H9 (cell line): Measurements from ENCODE around the gene KCNIP4. TPM values are rescaled to one million over a fixed set of nuclear protein-coding genes. Genes with fewer than 3 reads are reported as not detected.

Experiments
- DNase-seq: peaks from one replicate; pipeline ENCODE4 v3.0.0-alpha.2; 2017
- H2AFZ ChIP-seq: one replicate; pipeline ENCODE4 v1.6.1; 2013; ENCODE audit warnings: mild to moderate bottlenecking, low read length, control low read depth, moderate library complexity
- H2AK5ac ChIP-seq: 2 replicates; pipeline ENCODE4 v1.6.1; 2013; ENCODE audit warnings: low read length, control low read depth, mixed read lengths; ENCODE audit not compliant: insufficient read length
- H2BK120ac ChIP-seq: one replicate; pipeline ENCODE4 v1.6.1; 2013; ENCODE audit warnings: low read depth, mild to moderate bottlenecking, low read length, control low read depth, inconsistent platforms; ENCODE audit not compliant: poor library complexity, severe bottlenecking
- H2BK12ac ChIP-seq: 2 replicates; pipeline ENCODE4 v1.6.1; 2013; ENCODE audit warnings: low read length, control low read depth, mixed read lengths, low read depth; ENCODE audit not compliant: insufficient read length
- H2BK15ac ChIP-seq: 2 replicates; pipeline ENCODE4 v1.6.1; 2013; ENCODE audit warnings: low read depth, low read length, control low read depth
- H2BK20ac ChIP-seq: one replicate; pipeline ENCODE4 v1.6.1; 2013; ENCODE audit warnings: low read depth, mild to moderate bottlenecking, low read length, control low read depth, inconsistent platforms; ENCODE audit not compliant: poor library complexity, severe bottlenecking
- H2BK5ac ChIP-seq: 2 replicates; pipeline ENCODE4 v1.6.1; 2013; ENCODE audit warnings: low read length, control low read depth, mixed read lengths; ENCODE audit not compliant: insufficient read length
- H3K14ac ChIP-seq: 2 replicates; pipeline ENCODE4 v1.6.1; 2013; ENCODE audit warnings: low read length, control low read depth; ENCODE audit not compliant: insufficient read depth
- H3K18ac ChIP-seq: 2 replicates; pipeline ENCODE4 v1.6.1; 2013; ENCODE audit warnings: low read depth, mild to moderate bottlenecking, mixed read lengths, low read length, control low read depth; ENCODE audit not compliant: insufficient read length
- H3K23ac ChIP-seq: 2 replicates; pipeline ENCODE4 v1.6.1; 2013; ENCODE audit warnings: low read length, control low read depth, mixed read lengths, low read depth; ENCODE audit not compliant: insufficient read length
- H3K23me2 ChIP-seq: 2 replicates; pipeline ENCODE4 v1.6.1; 2013; ENCODE audit warnings: low read depth, mild to moderate bottlenecking, mixed read lengths, low read length, control low read depth; ENCODE audit not compliant: insufficient read length, poor library complexity, severe bottlenecking
- H3K27ac ChIP-seq: 2 replicates; pipeline ENCODE4 v1.5.1; 2013; ENCODE audit warnings: low read length, control low read depth, mixed read lengths, low read depth; ENCODE audit not compliant: insufficient read length
- H3K27me3 ChIP-seq: 2 replicates; pipeline ENCODE4 v1.6.1; 2013; ENCODE audit warnings: low read length, control low read depth, inconsistent platforms; ENCODE audit not compliant: insufficient read depth
- H3K4ac ChIP-seq: 2 replicates; pipeline ENCODE4 v1.6.1; 2013; ENCODE audit warnings: low read depth, mild to moderate bottlenecking, control low read depth, inconsistent platforms, low read length, moderate library complexity
- H3K4me1 ChIP-seq: 2 replicates; pipeline ENCODE4 v1.6.1; 2013; ENCODE audit warnings: low read length, control low read depth, inconsistent platforms; ENCODE audit not compliant: insufficient read depth
- H3K4me2 ChIP-seq: 2 replicates; pipeline ENCODE4 v1.6.1; 2013; ENCODE audit warnings: low read length, control low read depth, mixed read lengths; ENCODE audit not compliant: insufficient read length, insufficient read depth
- H3K56ac ChIP-seq: 2 replicates; pipeline ENCODE4 v1.6.1; 2013; ENCODE audit warnings: low read depth, mild to moderate bottlenecking, mixed read lengths, low read length, control low read depth; ENCODE audit not compliant: insufficient read length
- H3K79me1 ChIP-seq: 2 replicates; pipeline ENCODE4 v1.6.1; 2013; ENCODE audit warnings: low read depth, mild to moderate bottlenecking, moderate library complexity, low read length, control low read depth, inconsistent platforms; ENCODE audit not compliant: insufficient read depth, poor library complexity, severe bottlenecking
- H3K79me2 ChIP-seq: 2 replicates; pipeline ENCODE4 v1.6.1; 2013; ENCODE audit warnings: low read length, control low read depth, inconsistent platforms; ENCODE audit not compliant: insufficient read depth
- H3K9ac ChIP-seq: 2 replicates; pipeline ENCODE4 v1.6.1; 2013; ENCODE audit warnings: low read length, control low read depth, mixed read lengths; ENCODE audit not compliant: insufficient read length; ENCODE audit errors: extremely low read depth
- H3K9me3 ChIP-seq: one replicate; pipeline ENCODE4 v1.6.1; 2013; ENCODE audit warnings: low read depth, low read length, inconsistent platforms; ENCODE audit not compliant: control insufficient read depth
- H3T11ph ChIP-seq: one replicate; pipeline ENCODE4 v1.6.1; 2013; ENCODE audit warnings: mild to moderate bottlenecking, low read length, control low read depth, inconsistent platforms
- H4K20me1 ChIP-seq: one replicate; pipeline ENCODE4 v1.6.1; 2013; ENCODE audit not compliant: control insufficient read depth, insufficient read length, insufficient read depth
- H4K5ac ChIP-seq: 2 replicates; pipeline ENCODE4 v1.6.1; 2013; ENCODE audit warnings: low read depth, mild to moderate bottlenecking, mixed read lengths, low read length, control low read depth; ENCODE audit not compliant: insufficient read length
- H4K8ac ChIP-seq: replicated peaks from 2 replicates; pipeline ENCODE4 v1.6.1; 2013; ENCODE audit warnings: low read length, control low read depth, mixed read lengths, low read depth; ENCODE audit not compliant: insufficient read length
- H4K91ac ChIP-seq: 2 replicates; pipeline ENCODE4 v1.6.1; 2013; ENCODE audit warnings: low read depth, mild to moderate bottlenecking, moderate library complexity, mixed read lengths, low read length, control low read depth; ENCODE audit not compliant: insufficient read length
- H3K27ac Mint-ChIP-seq, 3 experiments: 2 replicates in 2 of 3; 3 replicates in 1 of 3; pipeline ENCODE4 v1.8.0; 2020 to 2021; ENCODE audit warnings: mixed read lengths in 3 of 3, mild to moderate bottlenecking in 1 of 3, moderate library complexity in 1 of 3
- H3K27me3 Mint-ChIP-seq: 2 replicates; pipeline ENCODE4 v1.8.0; 2021; ENCODE audit warnings: low read depth, mild to moderate bottlenecking, moderate library complexity, mixed read lengths
- H3K36me3 Mint-ChIP-seq, 3 experiments: 2 replicates in 2 of 3; 3 replicates in 1 of 3; pipeline ENCODE4 v1.8.0; 2020 to 2021; ENCODE audit warnings: low read depth in 3 of 3, mixed read lengths in 3 of 3; ENCODE audit not compliant: insufficient read depth in 1 of 3
- H3K4me1 Mint-ChIP-seq, 2 experiments: 2 replicates each; pipeline ENCODE4 v1.8.0; 2020; ENCODE audit warnings: mixed read lengths in 2 of 2
- H3K4me3 Mint-ChIP-seq, 2 experiments: 2 replicates in 1 of 2; 3 replicates in 1 of 2; pipeline ENCODE4 v1.8.0; 2020 to 2021; ENCODE audit warnings: mild to moderate bottlenecking in 2 of 2, mixed read lengths in 2 of 2, moderate library complexity in 1 of 2
- H3K9me3 Mint-ChIP-seq, 2 experiments: 2 replicates in 1 of 2; 3 replicates in 1 of 2; pipeline ENCODE4 v1.8.0; 2020; ENCODE audit warnings: mild to moderate bottlenecking in 2 of 2, mixed read lengths in 2 of 2, moderate library complexity in 1 of 2
- CTCF ChIP-seq: fragments of 200-600 bp; sonication (generic); conservative IDR thresholded peaks from 3 replicates; pipeline ENCODE4 v1.8.0; 2021; ENCODE audit warnings: antibody characterized with exemption, mild to moderate bottlenecking
- WGBS: extraction: QIAGEN DNeasy Blood & Tissue Kit; methylation state at CpG from one replicate; pipeline ENCODE4 v1.1.7; 2013; ENCODE audit warnings: missing lambda C conversion rate, low lambda C conversion rate, mixed read lengths; ENCODE audit not compliant: insufficient read length; ENCODE audit errors: extremely low coverage; 5-methylcytosine and 5-hydroxymethylcytosine counted together
- total RNA-seq: library from RNA; stranded (reverse); gene quantifications from 2 replicates; pipeline ENCODE4 v1.2.1, GENCODE V29; 2021

KCNIP4 gene
- total RNA-seq, 1 experiment from 2014 or later, result not detected

- Histone ChIP-seq H3K4me1 (no peaks in the 10 kb centered on the region), H3K27ac (no peak overlapping the region), H2BK120ac (no peak overlapping the region), H2BK5ac (no peak overlapping the region), H2AFZ (no peak overlapping the region), H3K4me2 (no peak overlapping the region), H3K79me1 (no peaks in the 10 kb centered on the region), H3K23me2 (no peaks in the 10 kb centered on the region), H3K9me3 (no peaks in the 10 kb centered on the region), H3K23ac (no peak overlapping the region), H4K8ac (no peak overlapping the region), H3K14ac (no peak overlapping the region), H3K56ac (no peak overlapping the region), H3T11ph (no peak overlapping the region), H4K20me1 (no peaks in the 10 kb centered on the region), H3K4ac (no peak overlapping the region), H2BK12ac (no peak overlapping the region), H4K5ac (no peak overlapping the region), H3K9ac (no peak overlapping the region), H3K79me2 (no peaks in the 10 kb centered on the region), H2AK5ac (no peak overlapping the region), H3K27me3 (no peaks in the 10 kb centered on the region), H2BK15ac (no peak overlapping the region), H3K18ac (no peak overlapping the region), H2BK20ac (no peak overlapping the region), H4K91ac (no peak overlapping the region)
- DNase-seq, result no peak
- Mint-ChIP-seq H3K9me3 (peaks cover 9% of the 10 kb centered on the region in 2 experiments), H3K4me1 (peaks cover 0 to 6% of the 10 kb centered on the region in 2 experiments; a peak in 2 of 4 replicates), H3K27me3 (peaks cover 3% of the 10 kb centered on the region; the same call in 1 of the 2 replicates), H3K36me3 (peaks cover 3 to 7% (median 4%) of the 10 kb centered on the region in 3 experiments; a peak in 6 of 7 replicates), H3K4me3 (no peak overlapping the region), H3K27ac (no peak overlapping the region)
- no CpG with 5 or more reads among the region's 2 CpGs for WGBS
- no peak for TF ChIP-seq CTCF
Observed at GRCh38 chr4:20847124-20847747, 1101.3 kb downstream of the KCNIP4 start.
